Measurements from ENCODE around the gene BMPR1A. TPM values are rescaled to one million over a fixed set of nuclear protein-coding genes. Genes with fewer than 3 reads are reported as not detected.

BMPR1A gene
- total RNA-seq, 2 donors from 2014 or later, result 37.4 to 50.9 TPM

DNA sequence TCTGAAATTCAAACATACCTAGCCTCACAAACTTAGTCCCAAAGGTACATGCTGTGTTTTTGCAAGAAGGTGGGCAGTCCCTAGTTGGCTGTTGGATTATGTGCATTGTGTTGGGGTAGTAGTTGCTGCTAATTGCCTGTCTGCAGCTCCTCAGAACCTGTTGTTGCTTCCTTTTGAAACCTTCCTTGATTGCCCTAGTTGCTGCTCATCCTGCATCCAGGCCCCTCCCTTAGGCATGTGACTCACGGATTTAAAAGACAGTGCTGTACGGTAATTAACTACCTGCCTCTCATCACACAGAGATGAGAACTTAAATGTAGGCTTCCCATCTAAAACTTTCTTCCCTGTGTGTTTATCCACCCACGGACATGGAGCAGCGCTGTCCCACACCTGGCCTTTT, 67.7 kb downstream of the BMPR1A start:
- Histone ChIP-seq H3K4me1 (no peaks in the 10 kb centered on the region), H3K27me3 (no peaks in the 10 kb centered on the region), H3K9ac (ENCODE audit: low read depth in 2 of 2, low read length in 2 of 2) (no peak overlapping the region), H3K36me3 (no peaks in the 10 kb centered on the region), H3K9me3 (no peaks in the 10 kb centered on the region), H3K27ac (no peak overlapping the region), H3K4me3 (no peak overlapping the region)
- TF ChIP-seq, protein P1, sequence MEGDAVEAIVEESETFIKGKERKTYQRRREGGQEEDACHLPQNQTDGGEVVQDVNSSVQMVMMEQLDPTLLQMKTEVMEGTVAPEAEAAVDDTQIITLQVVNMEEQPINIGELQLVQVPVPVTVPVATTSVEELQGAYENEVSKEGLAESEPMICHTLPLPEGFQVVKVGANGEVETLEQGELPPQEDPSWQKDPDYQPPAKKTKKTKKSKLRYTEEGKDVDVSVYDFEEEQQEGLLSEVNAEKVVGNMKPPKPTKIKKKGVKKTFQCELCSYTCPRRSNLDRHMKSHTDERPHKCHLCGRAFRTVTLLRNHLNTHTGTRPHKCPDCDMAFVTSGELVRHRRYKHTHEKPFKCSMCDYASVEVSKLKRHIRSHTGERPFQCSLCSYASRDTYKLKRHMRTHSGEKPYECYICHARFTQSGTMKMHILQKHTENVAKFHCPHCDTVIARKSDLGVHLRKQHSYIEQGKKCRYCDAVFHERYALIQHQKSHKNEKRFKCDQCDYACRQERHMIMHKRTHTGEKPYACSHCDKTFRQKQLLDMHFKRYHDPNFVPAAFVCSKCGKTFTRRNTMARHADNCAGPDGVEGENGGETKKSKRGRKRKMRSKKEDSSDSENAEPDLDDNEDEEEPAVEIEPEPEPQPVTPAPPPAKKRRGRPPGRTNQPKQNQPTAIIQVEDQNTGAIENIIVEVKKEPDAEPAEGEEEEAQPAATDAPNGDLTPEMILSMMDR (IDR thresholded peaks at IDR 0.05), result no peak
- no peak for DNase-seq
- intact Hi-C loops (cut with DNase I), result no loop called here

DNA sequence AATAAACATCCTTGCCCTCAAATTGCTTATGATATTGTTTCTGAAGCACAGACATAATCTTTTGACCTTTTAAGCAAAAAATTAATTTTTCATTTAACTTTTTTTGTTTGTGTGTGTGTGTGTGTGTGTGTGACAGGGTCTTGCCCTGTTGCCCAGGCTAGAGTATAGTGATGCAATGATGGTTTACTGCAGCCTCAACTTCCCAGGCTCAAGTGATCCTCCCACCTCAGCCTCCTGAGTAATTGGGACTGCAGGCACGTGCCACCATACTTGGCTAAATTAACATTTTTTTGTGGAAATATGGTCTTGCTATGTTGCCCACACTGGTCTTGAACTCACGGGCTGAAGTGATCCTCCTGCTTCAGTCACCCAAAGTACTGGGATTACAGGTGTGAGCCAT, 68.9 kb downstream of the BMPR1A start:
- no peak overlapping the region for H3K27ac ChIP-seq
- H3K27me3 ChIP-seq, result no peaks in the 10 kb centered on the region
- no peak for DNase-seq
- H3K4me1 ChIP-seq, result peaks cover 3% of the 10 kb centered on the region
- no peaks in the 10 kb centered on the region for H3K36me3 ChIP-seq
- H3K4me3 ChIP-seq, result no peak overlapping the region
- TF ChIP-seq, protein P1 (IDR thresholded peaks at IDR 0.05), result no peak
- no peak overlapping the region for H3K9ac ChIP-seq (ENCODE audit: low read depth in 2 of 2, low read length in 2 of 2)
- no peaks in the 10 kb centered on the region for H3K9me3 ChIP-seq
- intact Hi-C loops (cut with DNase I), result no loop called here

DNA sequence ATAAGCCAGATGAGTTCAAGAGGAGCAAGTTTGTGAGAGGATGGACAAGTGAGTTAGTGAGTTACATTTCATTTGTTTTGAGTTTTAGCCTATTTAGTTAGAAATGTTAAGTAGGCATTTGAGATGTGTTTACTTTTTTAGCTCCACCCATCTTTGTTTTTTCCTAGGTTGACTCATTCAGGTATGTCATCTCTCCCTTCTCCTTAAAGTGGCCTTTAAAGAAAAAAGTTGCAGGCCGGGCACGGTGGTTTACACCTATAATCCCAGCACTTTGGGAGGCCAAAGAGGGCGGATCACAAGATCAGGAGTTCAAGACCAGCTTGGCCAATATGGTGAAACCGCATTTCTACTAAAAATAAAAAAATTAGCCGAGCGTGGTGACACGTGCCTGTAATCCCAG, 71.2 kb downstream of the BMPR1A start:
- H3K4me1 ChIP-seq, result peaks cover 3% of the 10 kb centered on the region
- no peak overlapping the region for H3K27ac ChIP-seq
- no peak overlapping the region for H3K4me3 ChIP-seq

DNA sequence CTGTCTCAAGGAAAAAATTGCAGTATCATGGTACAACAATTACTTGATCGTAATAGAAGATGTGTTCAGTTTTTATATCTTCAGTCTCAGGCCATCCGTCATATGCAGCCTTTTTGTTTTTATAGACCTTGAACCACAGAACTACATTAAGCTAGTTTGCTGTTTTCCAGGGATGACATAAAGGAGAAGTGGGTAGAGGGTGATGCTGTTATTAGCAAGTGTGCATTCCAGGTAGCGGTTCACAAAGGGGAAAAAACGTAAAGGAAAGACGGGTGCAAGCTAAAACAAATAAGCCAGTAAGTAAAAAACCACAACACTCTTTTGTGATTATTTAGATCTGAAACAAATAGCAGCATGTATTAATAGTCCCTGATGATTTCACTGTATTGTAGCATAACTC, 71.7 kb downstream of the BMPR1A start:
- TF ChIP-seq, protein P1 (IDR thresholded peaks at IDR 0.05), result no peak
- no peak overlapping the region for H3K4me3 ChIP-seq
- no peak for DNase-seq
- intact Hi-C loops (cut with DNase I), result no loop called here
- H3K27ac ChIP-seq, result no peak overlapping the region
- no peak overlapping the region for H3K9ac ChIP-seq (ENCODE audit: low read depth in 2 of 2, low read length in 2 of 2)
- H3K27me3 ChIP-seq, result no peaks in the 10 kb centered on the region
- peaks cover 3% of the 10 kb centered on the region for H3K4me1 ChIP-seq
- H3K9me3 ChIP-seq, result no peaks in the 10 kb centered on the region
- no peaks in the 10 kb centered on the region for H3K36me3 ChIP-seq

More for the DNA sequence above, 71.2 kb downstream of the BMPR1A start:
- intact Hi-C loops (cut with DNase I), result no loop called here
- Histone ChIP-seq H3K27me3 (no peaks in the 10 kb centered on the region), H3K36me3 (no peaks in the 10 kb centered on the region), H3K9ac (ENCODE audit: low read depth in 2 of 2, low read length in 2 of 2) (no peak overlapping the region), H3K9me3 (no peaks in the 10 kb centered on the region)
- DNase-seq, result no peak
- TF ChIP-seq, protein P1 (IDR thresholded peaks at IDR 0.05), result no peak

DNA sequence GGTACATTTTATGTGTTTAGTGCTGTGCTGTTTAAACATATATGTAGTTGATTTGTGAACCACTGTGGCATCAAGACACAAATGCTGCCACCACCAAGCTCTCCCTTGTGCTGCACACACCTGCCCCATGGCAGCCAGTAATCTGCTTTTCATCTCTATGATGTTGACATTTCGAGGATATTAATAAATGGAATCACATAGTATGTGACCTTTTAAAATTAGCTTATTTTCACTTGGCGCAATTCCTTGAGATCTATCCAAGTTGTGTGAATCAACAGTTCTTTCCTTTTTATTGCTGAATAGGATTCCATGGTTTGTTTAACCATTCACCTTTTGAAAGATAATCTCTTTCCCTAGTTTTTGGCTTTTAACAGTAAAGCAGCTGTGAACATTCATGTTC, 73.1 kb downstream of the BMPR1A start:
- H3K36me3 ChIP-seq, result no peaks in the 10 kb centered on the region
- no peak overlapping the region for H3K27ac ChIP-seq
- H3K4me1 ChIP-seq, result peaks cover 3% of the 10 kb centered on the region
- no peak for DNase-seq
- H3K9me3 ChIP-seq, result no peaks in the 10 kb centered on the region
- TF ChIP-seq, protein P1 (IDR thresholded peaks at IDR 0.05), result no peak
- no peaks in the 10 kb centered on the region for H3K27me3 ChIP-seq
- intact Hi-C loops (cut with DNase I), result no loop called here
- no peak overlapping the region for H3K4me3 ChIP-seq
- H3K9ac ChIP-seq (ENCODE audit: low read depth in 2 of 2, low read length in 2 of 2), result no peak overlapping the region
